K562 (cell line): ENCODE results near the gene ARL3. TPM values are rescaled to one million over a fixed set of nuclear protein-coding genes. Genes with fewer than 3 reads are reported as not detected.

Source experiments
- ATAC-seq: fragments of 200-7000 bp; cut with Tn5 transposase; 3 replicates; pipeline ENCODE4 v1.9.1; 2020; ENCODE audit warnings: moderate library complexity
- BruUV-seq: library from RNA; stranded (reverse); fragments of 400-500 nt; replicated peaks from 2 replicates; lab custom pipeline; 2021; lab: Mats Ljungman, UMichigan
- CTCF ChIA-PET: fragments of 300-600 bp; formaldehyde crosslinking; extraction: SDS; loops from one replicate; lab custom pipeline; 2021; ENCODE audit warnings: low intra/inter-chr PET ratio; lab: Yijun Ruan, JAX
- POLR2A ChIA-PET: fragments of 300-600, 350-650 bp; sonication (Branson Sonifier 250); formaldehyde crosslinking; extraction: SDS; loops from one replicate; lab custom pipeline; 2021; ENCODE audit warnings: antibody characterized with exemption, inconsistent platforms; lab: Yijun Ruan, JAX
- DNase-seq, 4 experiments: peaks; one replicate each; pipeline versions ENCODE4 v3.0.0 to v3.0.0-alpha.2; 2011 to 2018; ENCODE audit warnings: low spot score in 3 of 4, mixed read lengths in 3 of 4; ENCODE audit errors: extremely low read depth in 1 of 4
- FAIRE-seq: peaks from 2 replicates; lab custom pipeline; 2011; peaks lifted over from hg19 to GRCh38; lab: Jason Lieb, UNC
- H2AFZ ChIP-seq: 2 replicates; pipeline ENCODE4 v1.6.0; 2011; ENCODE audit warnings: low read depth, low read length, control low read depth, inconsistent platforms
- H3K27ac ChIP-seq: fragments of 200-600 bp; 3 replicates; pipeline ENCODE4 v1.8.0; 2011; ENCODE audit warnings: low read depth, mild to moderate bottlenecking, control low read depth, inconsistent platforms, low read length, moderate library complexity, mixed read lengths; ENCODE audit errors: extremely low read depth
- H3K27me3 ChIP-seq, 2 experiments: fragments of 300-600 bp in 1 of 2; 2 replicates in 1 of 2; 3 replicates in 1 of 2; pipeline versions ENCODE4 v1.6.0 to v1.8.0; 2011; ENCODE audit warnings: inconsistent platforms in 2 of 2, low read length in 2 of 2, mild to moderate bottlenecking in 1 of 2, mixed read lengths in 1 of 2, moderate library complexity in 1 of 2; ENCODE audit not compliant: control insufficient read depth in 2 of 2, insufficient read depth in 2 of 2
- H3K36me3 ChIP-seq: fragments of 300-600 bp; 3 replicates; pipeline ENCODE4 v1.8.0; 2011; ENCODE audit warnings: mild to moderate bottlenecking, low read length, inconsistent platforms; ENCODE audit not compliant: control insufficient read depth, insufficient read depth
- H3K4me1 ChIP-seq, 2 experiments: fragments of 200-600 bp in 1 of 2; replicated peaks in 1 of 2; 2 replicates in 1 of 2; 3 replicates in 1 of 2; pipeline versions ENCODE4 v1.5.1 to v1.8.0; 2011; ENCODE audit warnings: inconsistent platforms in 2 of 2, low read length in 2 of 2, mild to moderate bottlenecking in 1 of 2, mixed read lengths in 1 of 2, moderate library complexity in 1 of 2; ENCODE audit not compliant: control insufficient read depth in 2 of 2, insufficient read depth in 2 of 2
- H3K4me2 ChIP-seq: 2 replicates; pipeline ENCODE4 v1.6.1; 2011; ENCODE audit warnings: low read length, control low read depth, inconsistent platforms, mixed read lengths; ENCODE audit not compliant: insufficient read depth
- H3K4me3 ChIP-seq: fragments of 200-600 bp; sonication (generic), shearing (Covaris generic); 2 replicates; pipeline ENCODE4 v1.5.1; 2016; ENCODE audit warnings: control low read depth, inconsistent platforms
- H3K79me2 ChIP-seq: fragments of 200-600 bp; 3 replicates; pipeline ENCODE4 v1.8.0; 2011; ENCODE audit warnings: low read length, inconsistent platforms; ENCODE audit not compliant: control insufficient read depth, insufficient read depth
- H3K9ac ChIP-seq, 2 experiments: 2 replicates each; pipeline versions ENCODE4 v1.6.0 to v1.6.1; 2011; ENCODE audit warnings: low read depth in 2 of 2, low read length in 2 of 2, control low read depth in 1 of 2, inconsistent platforms in 1 of 2, mild to moderate bottlenecking in 1 of 2, mixed read lengths in 1 of 2; ENCODE audit not compliant: insufficient read depth in 1 of 2
- H3K9me1 ChIP-seq: one replicate; pipeline ENCODE4 v1.6.0; 2011; ENCODE audit warnings: inconsistent platforms, mild to moderate bottlenecking, low read length, moderate library complexity; ENCODE audit not compliant: control insufficient read depth, insufficient read depth
- H3K9me3 ChIP-seq: replicated peaks from 2 replicates; pipeline ENCODE4 v1.5.1; 2011; ENCODE audit warnings: low read depth, low read length, inconsistent platforms; ENCODE audit not compliant: control insufficient read depth, insufficient read depth
- H4K20me1 ChIP-seq: replicated peaks from 2 replicates; pipeline ENCODE4 v1.6.1; 2011; ENCODE audit warnings: low read length, inconsistent platforms, mixed read lengths; ENCODE audit not compliant: control insufficient read depth, insufficient read depth
- ARID1B ChIP-seq: fragments of 450-650 bp; IDR thresholded peaks from 2 replicates; pipeline ENCODE4 v1.6.1; 2016; ENCODE audit warnings: antibody characterized with exemption, mild to moderate bottlenecking, inconsistent platforms
- CBFA2T3 ChIP-seq: fragments of 450-650 bp; IDR thresholded peaks from 2 replicates; pipeline ENCODE4 v1.6.1; 2017
- EZH2 ChIP-seq: IDR thresholded peaks from 2 replicates; pipeline ENCODE4 v1.6.1; 2012; ENCODE audit warnings: low read depth, mild to moderate bottlenecking, inconsistent platforms, low read length, borderline replicate concordance
- FOS ChIP-seq: IDR thresholded peaks from 3 replicates; pipeline ENCODE4 v1.6.1; 2011; ENCODE audit not compliant: insufficient read length; ENCODE audit errors: extremely low read depth
- HMG20A ChIP-seq: fragments of 450-650 bp; formaldehyde crosslinking; conservative IDR thresholded peaks from 2 replicates; pipeline ENCODE4 v1.4.0; 2020; ENCODE audit warnings: mild to moderate bottlenecking, mixed read lengths
- MAFK ChIP-seq: IDR thresholded peaks from 2 replicates; pipeline ENCODE4 v1.6.1; 2011; ENCODE audit warnings: low read length, improper control_type of control experiment
- RBFOX2 ChIP-seq: fragments of 200-400 bp; formaldehyde crosslinking; IDR thresholded peaks from 2 replicates; pipeline ENCODE4 v1.6.1; 2017; ENCODE audit warnings: low read depth, mild to moderate bottlenecking, low read length, moderate library complexity
- RUNX1 ChIP-seq: sonication (generic); IDR thresholded peaks from 2 replicates; pipeline ENCODE4 v1.6.1; 2016; ENCODE audit warnings: antibody characterized with exemption, low read depth
- SMARCA4 ChIP-seq: fragments of 450-650 bp; IDR thresholded peaks from 2 replicates; pipeline ENCODE4 v1.6.1; 2016
- STAT5A ChIP-seq: IDR thresholded peaks from 2 replicates; pipeline ENCODE4 v1.6.1; 2012; ENCODE audit warnings: low read length, inconsistent platforms, borderline replicate concordance
- TARDBP ChIP-seq: fragments of 450-650 bp; IDR thresholded peaks from 2 replicates; pipeline ENCODE4 v1.6.1; 2016
- U2AF2 ChIP-seq: fragments of 200-400 bp; formaldehyde crosslinking; optimal IDR thresholded peaks from 2 replicates; pipeline ENCODE3; 2017; ENCODE audit warnings: low read depth, mild to moderate bottlenecking, low read length
- WGBS: fragments of 100-300 bp; shearing (Covaris generic); methylation state at CpG from one replicate; pipeline ENCODE4 v1.1.6; 2016; ENCODE audit warnings: low coverage, mixed read lengths; ENCODE audit not compliant: insufficient coverage; ENCODE audit errors: missing lambda C conversion rate; 5-methylcytosine and 5-hydroxymethylcytosine counted together
- in situ Hi-C: fragments of 300-500 bp; cut with MboI; formaldehyde crosslinking; loops from 4 replicates; pipeline ENCODE4 v1.15.0; 2018; ENCODE audit warnings: inconsistent platforms, mixed read lengths
- intact Hi-C: fragments of 100-400 bp; cut with micrococcal nuclease; formaldehyde crosslinking; loops from 2 replicates; pipeline ENCODE4 v1.14.2; 2022
- polyA plus RNA-seq, 8 experiments: library from polyadenylated mRNA; depleted of rRNA in 4 of 8; stranded (reverse) in 5 of 8; unstranded in 3 of 8; fragments of >200 nt; fragmentation: Nextera tagmentation in 2 of 8; fragmentation: Illumina TruSeq in 1 of 8; extraction: Ambion mirVana in 2 of 8; extraction: Trizol in 1 of 8; gene quantifications; 2 replicates each; pipeline versions ENCODE4 v1.2.1 to v1.2.3, GENCODE V29; 2011 to 2014; ENCODE audit warnings: inconsistent platforms in 1 of 8, missing spikeins in 1 of 8
- total RNA-seq, 7 experiments: library from RNA; depleted of rRNA in 6 of 7; stranded (reverse); fragments of >200 nt in 6 of 7; fragmentation: Illumina TruSeq in 2 of 7; extraction: Trizol in 2 of 7; gene quantifications; 2 replicates each; pipeline versions ENCODE4 v1.2.1 to v1.2.3, GENCODE V29; 2011 to 2021; ENCODE audit warnings: low replicate concordance in 1 of 7
- TF ChIP-seq, protein P1 (sequence below): IDR thresholded peaks from 2 replicates; pipeline ENCODE4 v1.6.1; 2011; ENCODE audit warnings: borderline replicate concordance, low read depth, mild to moderate bottlenecking, moderate library complexity, low read length; ENCODE audit not compliant: insufficient read depth, poor library complexity, severe bottlenecking
- TF ChIP-seq, protein P2 (sequence below), 3 experiments: fragments of 200-800 bp in 1 of 3; fragments of 250-450 bp in 1 of 3; fragments of 450-650 bp in 1 of 3; sonication (Bioruptor Pico) in 1 of 3; sonication (Bioruptor generic) in 1 of 3; formaldehyde crosslinking in 1 of 3; IDR thresholded peaks; 2 replicates each; pipeline versions ENCODE4 v1.6.1 to v1.8.0; 2016 to 2022; ENCODE audit warnings: mild to moderate bottlenecking in 2 of 3, missing genetic modification characterization in 2 of 3, missing compliant biosample characterization in 1 of 3, moderate library complexity in 1 of 3
- TF ChIP-seq, protein P3 (sequence below): fragments of 450-650 bp; IDR thresholded peaks from 2 replicates; pipeline ENCODE4 v1.6.1; 2016

ARL3 gene
- total and polyA plus RNA-seq, 9 of the 15 experiments (the other 6 are each of a cell fraction or from before 2014, with no cell fraction given): 2.9 to 8.9 (median 4.8) TPM

DNA sequence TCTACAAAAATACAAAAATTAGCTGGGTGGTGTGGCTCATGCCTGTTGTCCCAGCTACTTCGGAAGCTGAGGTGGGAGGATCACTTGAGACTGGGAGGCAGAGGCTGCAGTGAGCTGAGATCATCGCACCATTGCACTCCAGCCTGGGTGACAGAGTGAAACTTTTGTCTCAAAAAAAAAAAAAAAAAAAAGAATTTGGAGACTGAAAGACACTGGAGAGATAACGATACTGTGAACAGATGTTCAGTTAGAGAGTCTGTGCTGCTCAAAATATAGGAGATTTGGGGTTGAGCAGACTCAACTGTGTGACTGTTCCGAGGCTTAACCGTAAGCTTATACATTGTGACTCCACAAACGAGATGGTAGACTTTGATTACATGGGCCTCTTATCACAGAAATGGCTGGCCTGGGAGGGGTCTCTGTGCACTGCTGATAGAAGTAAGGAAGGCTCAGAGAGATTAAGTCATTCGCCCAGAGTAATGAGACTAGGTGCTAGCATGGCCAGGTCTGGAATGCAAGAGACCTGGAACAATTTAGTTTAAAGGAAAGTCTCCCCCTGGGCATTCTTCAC is 48.9 kb upstream of the ARL3 start:
- FAIRE-seq (peak; percentile 88), DNase-seq (peak; percentile 60 to 84 (median 64)), ATAC-seq (peak; percentile 82)
- H3K9me3 ChIP-seq: 0 out of 2 replicates have a peak, but pooled peaks cover 1% of the 10 kb centered on the region
- H3K4me2 ChIP-seq: peak overlapping the region; percentile 63
- in situ Hi-C loops: no loop called here
- no peaks in the 10 kb centered on the region for H3K9me1 ChIP-seq
- H3K27me3 ChIP-seq: no peaks in the 10 kb centered on the region
- 0% methylated on average over 5 of the region's 7 CpGs for WGBS
- BruUV-seq: no TSS peak
- CTCF ChIA-PET: no interaction called here
- peaks cover 25% of the 10 kb centered on the region for H3K79me2 ChIP-seq
- H4K20me1 ChIP-seq: no peaks in the 10 kb centered on the region
- H3K36me3 ChIP-seq: peaks cover 5% of the 10 kb centered on the region; the same call in 1 of the 3 replicates
- peaks cover 7 to 33% of the 10 kb centered on the region in 2 experiments; a peak in 3 of 5 replicates for H3K4me1 ChIP-seq
- no peak overlapping the region; the same call in 1 of the 2 replicates for H2AFZ ChIP-seq
- peak overlapping the region; percentile 73 for H3K27ac ChIP-seq
- no peak overlapping the region for H3K4me3 ChIP-seq
- H3K9ac ChIP-seq: peak overlapping the region; percentile 43 to 72; a peak in 2 of 4 replicates
- intact Hi-C loops: loop anchor here (5.0 kb wide), 1 partner anchor 49 kb away; no protein-coding TSS in a partner anchor
- POLR2A ChIA-PET: interaction anchor here (0.7 kb wide), 2 partner anchors 45 to 341 kb away, joined by 3 read pairs; no protein-coding TSS in a partner anchor
- TF ChIP-seq FOS (no peak), HMG20A (CRISPR knock-in tag) (no peak), U2AF2 (no peak), MAFK (no peak), EZH2 (no peak), RBFOX2 (no peak), CBFA2T3 (peak; percentile 95), RUNX1 (no peak), STAT5A (peak; percentile 63; the same call in 1 of the 2 replicates), ARID1B (peak; percentile 93), SMARCA4 (peak; percentile 87), TARDBP (no peak)
- TF ChIP-seq, protein P1, sequence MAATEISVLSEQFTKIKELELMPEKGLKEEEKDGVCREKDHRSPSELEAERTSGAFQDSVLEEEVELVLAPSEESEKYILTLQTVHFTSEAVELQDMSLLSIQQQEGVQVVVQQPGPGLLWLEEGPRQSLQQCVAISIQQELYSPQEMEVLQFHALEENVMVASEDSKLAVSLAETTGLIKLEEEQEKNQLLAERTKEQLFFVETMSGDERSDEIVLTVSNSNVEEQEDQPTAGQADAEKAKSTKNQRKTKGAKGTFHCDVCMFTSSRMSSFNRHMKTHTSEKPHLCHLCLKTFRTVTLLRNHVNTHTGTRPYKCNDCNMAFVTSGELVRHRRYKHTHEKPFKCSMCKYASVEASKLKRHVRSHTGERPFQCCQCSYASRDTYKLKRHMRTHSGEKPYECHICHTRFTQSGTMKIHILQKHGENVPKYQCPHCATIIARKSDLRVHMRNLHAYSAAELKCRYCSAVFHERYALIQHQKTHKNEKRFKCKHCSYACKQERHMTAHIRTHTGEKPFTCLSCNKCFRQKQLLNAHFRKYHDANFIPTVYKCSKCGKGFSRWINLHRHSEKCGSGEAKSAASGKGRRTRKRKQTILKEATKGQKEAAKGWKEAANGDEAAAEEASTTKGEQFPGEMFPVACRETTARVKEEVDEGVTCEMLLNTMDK: no peak
- TF ChIP-seq, protein P2, sequence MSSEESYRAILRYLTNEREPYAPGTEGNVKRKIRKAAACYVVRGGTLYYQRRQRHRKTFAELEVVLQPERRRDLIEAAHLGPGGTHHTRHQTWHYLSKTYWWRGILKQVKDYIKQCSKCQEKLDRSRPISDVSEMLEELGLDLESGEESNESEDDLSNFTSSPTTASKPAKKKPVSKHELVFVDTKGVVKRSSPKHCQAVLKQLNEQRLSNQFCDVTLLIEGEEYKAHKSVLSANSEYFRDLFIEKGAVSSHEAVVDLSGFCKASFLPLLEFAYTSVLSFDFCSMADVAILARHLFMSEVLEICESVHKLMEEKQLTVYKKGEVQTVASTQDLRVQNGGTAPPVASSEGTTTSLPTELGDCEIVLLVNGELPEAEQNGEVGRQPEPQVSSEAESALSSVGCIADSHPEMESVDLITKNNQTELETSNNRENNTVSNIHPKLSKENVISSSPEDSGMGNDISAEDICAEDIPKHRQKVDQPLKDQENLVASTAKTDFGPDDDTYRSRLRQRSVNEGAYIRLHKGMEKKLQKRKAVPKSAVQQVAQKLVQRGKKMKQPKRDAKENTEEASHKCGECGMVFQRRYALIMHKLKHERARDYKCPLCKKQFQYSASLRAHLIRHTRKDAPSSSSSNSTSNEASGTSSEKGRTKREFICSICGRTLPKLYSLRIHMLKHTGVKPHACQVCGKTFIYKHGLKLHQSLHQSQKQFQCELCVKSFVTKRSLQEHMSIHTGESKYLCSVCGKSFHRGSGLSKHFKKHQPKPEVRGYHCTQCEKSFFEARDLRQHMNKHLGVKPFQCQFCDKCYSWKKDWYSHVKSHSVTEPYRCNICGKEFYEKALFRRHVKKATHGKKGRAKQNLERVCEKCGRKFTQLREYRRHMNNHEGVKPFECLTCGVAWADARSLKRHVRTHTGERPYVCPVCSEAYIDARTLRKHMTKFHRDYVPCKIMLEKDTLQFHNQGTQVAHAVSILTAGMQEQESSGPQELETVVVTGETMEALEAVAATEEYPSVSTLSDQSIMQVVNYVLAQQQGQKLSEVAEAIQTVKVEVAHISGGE (CRISPR knock-in tag; IDR thresholded peaks at IDR 0.05): peak in 1 of 3 experiments; percentile 38; a peak in 1 of 6 replicates
- TF ChIP-seq, protein P3, sequence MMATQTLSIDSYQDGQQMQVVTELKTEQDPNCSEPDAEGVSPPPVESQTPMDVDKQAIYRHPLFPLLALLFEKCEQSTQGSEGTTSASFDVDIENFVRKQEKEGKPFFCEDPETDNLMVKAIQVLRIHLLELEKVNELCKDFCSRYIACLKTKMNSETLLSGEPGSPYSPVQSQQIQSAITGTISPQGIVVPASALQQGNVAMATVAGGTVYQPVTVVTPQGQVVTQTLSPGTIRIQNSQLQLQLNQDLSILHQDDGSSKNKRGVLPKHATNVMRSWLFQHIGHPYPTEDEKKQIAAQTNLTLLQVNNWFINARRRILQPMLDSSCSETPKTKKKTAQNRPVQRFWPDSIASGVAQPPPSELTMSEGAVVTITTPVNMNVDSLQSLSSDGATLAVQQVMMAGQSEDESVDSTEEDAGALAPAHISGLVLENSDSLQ: peak; percentile 26; the same call in 1 of the 2 replicates
